Glutamatergic neuron (in vitro differentiated cells): ENCODE results near the gene MVB12B. TPM values are rescaled to one million over a fixed set of nuclear protein-coding genes. Genes with fewer than 3 reads are reported as not detected.

Experiments used
- DNase-seq: peaks from one replicate; pipeline ENCODE4 v3.0.0; 2022
- H3K27ac Mint-ChIP-seq: one replicate; pipeline ENCODE4 v1.8.0; 2020; ENCODE audit warnings: mild to moderate bottlenecking, mixed read lengths, inconsistent platforms; ENCODE audit not compliant: unreplicated experiment
- H3K27me3 Mint-ChIP-seq: one replicate; pipeline ENCODE4 v1.8.0; 2020; ENCODE audit warnings: mild to moderate bottlenecking, moderate library complexity, mixed read lengths, inconsistent platforms; ENCODE audit not compliant: unreplicated experiment
- H3K36me3 Mint-ChIP-seq: one replicate; pipeline ENCODE4 v1.8.0; 2020; ENCODE audit warnings: mild to moderate bottlenecking, mixed read lengths, inconsistent platforms; ENCODE audit not compliant: unreplicated experiment
- H3K4me1 Mint-ChIP-seq: one replicate; pipeline ENCODE4 v1.8.0; 2020; ENCODE audit warnings: mild to moderate bottlenecking, low read depth, mixed read lengths, inconsistent platforms; ENCODE audit not compliant: unreplicated experiment
- H3K4me3 Mint-ChIP-seq: one replicate; pipeline ENCODE4 v1.8.0; 2020; ENCODE audit warnings: mild to moderate bottlenecking, mixed read lengths, inconsistent platforms; ENCODE audit not compliant: unreplicated experiment
- H3K9me3 Mint-ChIP-seq: one replicate; pipeline ENCODE4 v1.8.0; 2020; ENCODE audit warnings: mild to moderate bottlenecking, moderate library complexity, mixed read lengths, inconsistent platforms; ENCODE audit not compliant: unreplicated experiment
- total RNA-seq: library from RNA; stranded (reverse); fragmentation: NEBNext Ultra II Directional; extraction: Animal tissue kit (Norgen Biotek cat#: 25700); gene quantifications from one replicate; pipeline ENCODE4 v1.2.1, GENCODE V29; 2021; ENCODE audit not compliant: unreplicated experiment
- TF ChIP-seq, protein P1 (sequence below): fragments of 200-600 bp; sonication (generic); IDR thresholded peaks from one replicate; pipeline ENCODE4 v1.5.0; 2021; ENCODE audit not compliant: partially characterized antibody, unreplicated experiment

MVB12B gene
- total RNA-seq, 1 donor from 2014 or later, result 41.1 TPM

DNA sequence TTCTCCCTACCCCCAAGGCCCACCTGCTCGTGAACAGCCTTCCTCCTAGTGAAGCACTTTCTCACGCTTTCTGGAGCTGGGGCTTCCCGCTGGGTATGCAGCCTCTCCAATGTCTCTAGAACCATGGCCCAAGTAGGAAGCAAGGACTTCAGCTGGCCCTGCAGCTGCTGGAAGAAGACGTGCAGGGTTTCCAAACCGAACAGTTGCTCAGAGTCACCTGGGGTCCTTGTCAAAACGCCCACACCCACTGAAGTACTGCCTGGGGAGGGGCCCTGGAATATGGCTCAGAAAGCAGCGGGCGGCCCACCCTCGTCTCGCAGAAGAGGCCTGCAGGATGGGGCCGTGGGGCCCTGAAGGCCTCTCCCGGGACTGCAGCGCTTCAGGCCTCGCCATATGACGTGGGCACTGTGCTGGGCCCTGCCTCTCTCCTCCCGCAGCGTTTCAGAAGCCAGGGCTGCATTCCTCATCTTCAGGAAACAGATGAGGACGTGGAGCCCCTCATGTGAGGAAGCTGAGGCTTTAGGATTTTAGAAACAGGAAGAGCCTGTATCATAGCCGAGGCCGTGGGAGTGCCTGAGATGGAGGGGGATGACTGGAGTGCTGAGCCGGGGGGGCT lies 171.1 kb downstream of the MVB12B start:
- DNase-seq, result no peak
- no peaks in the 10 kb centered on the region for H3K9me3 Mint-ChIP-seq
- H3K4me1 Mint-ChIP-seq, result peaks cover 10% of the 10 kb centered on the region
- H3K27me3 Mint-ChIP-seq, result peaks cover 4% of the 10 kb centered on the region
- no peak overlapping the region for H3K27ac Mint-ChIP-seq
- H3K4me3 Mint-ChIP-seq, result no peak overlapping the region
- no peaks in the 10 kb centered on the region for H3K36me3 Mint-ChIP-seq
- TF ChIP-seq, protein P1, sequence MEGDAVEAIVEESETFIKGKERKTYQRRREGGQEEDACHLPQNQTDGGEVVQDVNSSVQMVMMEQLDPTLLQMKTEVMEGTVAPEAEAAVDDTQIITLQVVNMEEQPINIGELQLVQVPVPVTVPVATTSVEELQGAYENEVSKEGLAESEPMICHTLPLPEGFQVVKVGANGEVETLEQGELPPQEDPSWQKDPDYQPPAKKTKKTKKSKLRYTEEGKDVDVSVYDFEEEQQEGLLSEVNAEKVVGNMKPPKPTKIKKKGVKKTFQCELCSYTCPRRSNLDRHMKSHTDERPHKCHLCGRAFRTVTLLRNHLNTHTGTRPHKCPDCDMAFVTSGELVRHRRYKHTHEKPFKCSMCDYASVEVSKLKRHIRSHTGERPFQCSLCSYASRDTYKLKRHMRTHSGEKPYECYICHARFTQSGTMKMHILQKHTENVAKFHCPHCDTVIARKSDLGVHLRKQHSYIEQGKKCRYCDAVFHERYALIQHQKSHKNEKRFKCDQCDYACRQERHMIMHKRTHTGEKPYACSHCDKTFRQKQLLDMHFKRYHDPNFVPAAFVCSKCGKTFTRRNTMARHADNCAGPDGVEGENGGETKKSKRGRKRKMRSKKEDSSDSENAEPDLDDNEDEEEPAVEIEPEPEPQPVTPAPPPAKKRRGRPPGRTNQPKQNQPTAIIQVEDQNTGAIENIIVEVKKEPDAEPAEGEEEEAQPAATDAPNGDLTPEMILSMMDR, result no peak

DNA sequence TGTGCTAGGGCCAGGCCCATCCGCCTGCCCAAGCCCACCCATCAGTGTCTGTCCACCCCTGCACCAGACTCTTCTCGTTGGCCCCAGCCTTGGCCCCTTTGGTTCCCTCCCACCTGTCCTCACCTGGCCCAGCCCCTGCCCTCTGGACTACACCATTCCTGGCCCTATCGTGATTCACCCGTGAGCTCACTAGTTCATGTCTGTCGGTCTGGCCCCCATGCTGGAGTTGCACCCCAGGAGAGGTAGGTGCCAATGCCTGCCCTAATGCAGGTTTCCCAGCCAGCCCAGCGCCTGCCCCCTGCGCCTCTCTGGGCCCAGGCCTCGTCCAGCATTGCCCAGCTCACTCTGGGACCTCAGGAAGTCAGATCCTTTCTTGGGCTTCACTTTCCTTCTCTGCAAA lies 171.7 kb downstream of the MVB12B start:
- H3K4me3 Mint-ChIP-seq, result peak overlapping the region; percentile 38
- no peak for DNase-seq
- H3K36me3 Mint-ChIP-seq, result no peaks in the 10 kb centered on the region
- peaks cover 4% of the 10 kb centered on the region for H3K27me3 Mint-ChIP-seq
- TF ChIP-seq, protein P1, result no peak
- peaks cover 10% of the 10 kb centered on the region for H3K4me1 Mint-ChIP-seq
- H3K9me3 Mint-ChIP-seq, result no peaks in the 10 kb centered on the region
- no peak overlapping the region for H3K27ac Mint-ChIP-seq

DNA sequence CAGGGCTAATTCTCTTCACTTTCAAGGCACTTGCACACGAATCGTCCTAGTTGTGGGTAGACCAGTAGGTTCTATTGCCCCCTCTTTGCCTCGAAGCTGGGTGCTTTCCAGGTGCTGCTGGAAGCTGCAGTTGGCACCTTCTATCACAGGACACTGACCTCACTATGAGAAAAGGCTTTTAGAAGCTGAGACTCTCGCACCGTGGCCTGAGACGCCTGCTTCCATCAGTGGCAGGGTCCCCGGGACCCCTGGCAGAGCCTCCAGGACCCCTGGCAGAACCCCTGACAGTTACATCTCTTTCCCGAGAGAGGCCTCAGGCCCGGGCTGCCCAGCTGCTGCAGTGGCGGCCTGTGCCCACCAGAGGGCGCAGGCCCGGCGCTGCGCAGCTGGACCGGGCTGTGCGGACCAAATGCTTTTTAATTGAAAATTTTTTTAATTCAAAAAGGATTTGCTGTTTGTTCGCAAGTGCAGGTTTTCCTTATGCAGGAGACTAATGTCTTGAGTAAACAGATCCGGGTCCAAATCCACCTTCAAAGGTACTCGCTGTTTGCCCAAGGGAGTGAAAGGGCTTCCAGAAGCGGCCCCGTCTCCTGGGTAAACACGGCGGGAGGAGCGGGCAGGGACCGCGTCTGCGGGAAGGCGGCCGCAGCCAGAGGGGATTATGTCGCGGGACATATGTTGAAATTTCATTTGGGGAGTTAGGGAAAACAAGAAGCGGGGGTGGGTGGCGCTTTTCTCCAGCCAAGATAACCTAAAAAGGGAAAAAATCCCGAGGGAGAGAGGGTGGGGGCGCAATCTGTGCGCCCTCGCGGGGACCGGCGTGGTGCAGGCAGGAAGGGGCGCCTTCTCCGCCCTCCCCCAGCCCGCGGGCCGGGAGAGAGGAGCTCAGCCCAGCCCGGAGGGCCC lies 172.6 kb downstream of the MVB12B start:
- TF ChIP-seq, protein P1, result peak; percentile 100
- DNase-seq, result peak; percentile 67
- Mint-ChIP-seq H3K4me3 (peak overlapping the region; percentile 74), H3K4me1 (peaks cover 10% of the 10 kb centered on the region), H3K36me3 (no peaks in the 10 kb centered on the region), H3K9me3 (no peaks in the 10 kb centered on the region), H3K27me3 (peaks cover 4% of the 10 kb centered on the region), H3K27ac (peak overlapping the region; percentile 33)

DNA sequence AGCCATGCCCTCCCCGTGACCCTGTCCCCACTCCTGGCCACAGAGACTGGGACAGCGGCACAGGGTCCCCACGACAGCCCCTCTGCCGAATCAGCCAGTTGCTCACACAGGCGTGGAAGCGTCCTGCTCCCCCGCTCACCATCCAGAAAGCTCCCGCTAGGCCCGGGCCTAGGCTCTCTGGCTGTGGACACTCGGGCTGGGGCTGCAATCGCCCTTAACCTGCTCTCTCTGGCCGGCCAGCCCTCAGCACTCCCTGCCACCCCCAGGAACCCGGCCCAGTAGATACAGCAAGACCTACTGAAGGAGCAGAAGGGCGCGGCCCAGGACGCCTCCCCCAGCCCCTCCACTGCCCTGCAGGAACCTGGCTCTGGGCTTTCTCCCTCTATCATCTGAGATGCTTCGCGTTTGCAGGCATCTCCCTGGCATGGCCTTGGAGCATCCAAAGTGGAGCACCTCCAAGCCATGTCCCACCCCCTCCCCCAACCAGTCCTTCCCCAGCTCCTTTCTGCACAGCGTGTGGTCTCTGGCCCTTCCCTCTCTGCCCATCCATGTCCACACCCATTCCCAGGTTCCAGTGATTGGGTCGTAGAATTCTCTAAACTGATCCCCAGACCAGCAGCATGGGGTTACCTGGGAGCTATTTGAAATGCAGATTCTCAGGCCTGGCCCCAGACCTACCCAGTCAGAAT lies 173.4 kb downstream of the MVB12B start:
- H3K4me3 Mint-ChIP-seq, result peak overlapping the region; percentile 70
- no peak for DNase-seq
- H3K9me3 Mint-ChIP-seq, result no peaks in the 10 kb centered on the region
- no peak overlapping the region for H3K27ac Mint-ChIP-seq
- no peaks in the 10 kb centered on the region for H3K36me3 Mint-ChIP-seq
- TF ChIP-seq, protein P1, result no peak
- peaks cover 10% of the 10 kb centered on the region for H3K4me1 Mint-ChIP-seq
- peaks cover 4% of the 10 kb centered on the region for H3K27me3 Mint-ChIP-seq
